HUDEP-2 (cell line): ENCODE data around the gene ALDH8A1.
A peak's percentile ranks its signal among the peaks of the same experiment; 100 is the strongest.

ENCODE experiments used
- DNase-seq, 76 experiments: peaks; one replicate each; lab custom pipeline; 2025; ENCODE audit not compliant: unreplicated experiment in 76 of 76; lab: John Stamatoyannopoulos, UW

The ALDH8A1 gene

DNA sequence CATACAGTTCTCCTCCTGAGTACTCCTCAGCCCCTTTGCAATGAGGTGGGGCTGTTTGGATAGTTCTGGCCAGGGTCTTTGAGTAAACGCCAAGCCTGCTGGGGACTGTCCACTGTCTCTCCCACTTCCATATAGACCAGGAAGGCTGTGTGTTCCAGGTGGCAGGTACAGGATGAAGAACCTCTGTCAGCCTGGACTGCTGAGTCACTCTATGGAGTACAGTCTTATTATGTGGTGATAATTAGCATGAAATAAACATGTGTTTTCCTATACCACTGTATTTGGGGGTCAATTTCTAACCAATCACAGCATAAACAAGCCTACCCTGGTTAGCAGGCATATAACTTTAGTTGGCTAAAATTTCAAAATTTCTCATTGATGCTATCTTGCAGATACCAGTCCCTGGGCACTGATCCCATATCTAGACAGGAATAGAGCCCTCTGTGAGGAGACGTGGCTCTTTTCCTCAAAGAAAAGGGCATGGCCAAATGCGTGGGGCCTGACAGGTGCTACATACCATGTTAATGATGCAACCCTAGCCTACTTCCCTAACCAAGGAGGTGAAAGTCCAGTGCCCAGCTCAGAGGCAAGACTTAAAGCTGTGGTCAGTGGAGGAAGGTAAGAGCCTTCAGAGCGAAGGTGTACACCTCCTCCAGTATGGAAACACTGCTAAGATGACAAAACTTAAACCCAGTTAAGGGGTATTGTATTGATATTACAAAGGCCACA is 4.5 kb upstream of the ALDH8A1 start:
- peak in 2 of 76 experiments; percentile 25 to 29 for DNase-seq

DNA sequence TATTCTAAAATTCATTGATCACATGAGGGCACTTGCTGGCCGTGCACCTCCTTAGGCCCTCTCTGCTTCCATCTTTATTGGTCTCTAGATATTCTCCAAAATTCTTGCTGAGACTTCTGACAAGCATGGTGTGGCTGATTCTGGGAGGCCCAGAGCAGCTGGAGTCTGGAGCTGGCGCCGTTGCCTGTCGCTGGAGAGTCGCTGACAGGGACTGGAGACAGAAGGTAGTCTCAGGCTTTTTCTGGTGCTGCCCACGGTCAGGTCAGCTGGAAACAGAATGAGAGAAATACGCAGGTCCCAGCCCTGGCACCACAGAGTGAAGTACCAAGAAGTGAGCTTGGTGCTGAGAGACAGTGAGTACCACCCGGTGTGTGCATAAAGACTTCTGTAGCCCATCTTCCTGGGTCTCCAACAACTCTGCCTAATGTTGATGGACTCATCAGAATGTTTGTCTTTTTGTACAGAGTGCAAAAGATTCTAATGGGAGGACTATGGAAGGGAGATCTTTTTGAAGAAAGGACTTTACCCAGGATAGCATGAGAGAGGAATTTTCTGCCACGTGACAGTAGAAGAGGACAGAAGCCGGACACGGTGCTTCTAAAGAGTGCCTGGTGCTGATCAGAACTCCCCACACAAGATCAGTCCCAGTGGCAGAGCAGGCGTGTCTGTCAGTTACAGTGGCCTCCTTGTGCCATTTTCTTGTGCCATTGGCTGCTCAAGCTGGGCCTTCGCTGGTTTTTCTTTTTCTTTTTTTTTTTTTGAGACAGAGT is 1.8 kb upstream of the ALDH8A1 start:
- DNase-seq: no peak

DNA sequence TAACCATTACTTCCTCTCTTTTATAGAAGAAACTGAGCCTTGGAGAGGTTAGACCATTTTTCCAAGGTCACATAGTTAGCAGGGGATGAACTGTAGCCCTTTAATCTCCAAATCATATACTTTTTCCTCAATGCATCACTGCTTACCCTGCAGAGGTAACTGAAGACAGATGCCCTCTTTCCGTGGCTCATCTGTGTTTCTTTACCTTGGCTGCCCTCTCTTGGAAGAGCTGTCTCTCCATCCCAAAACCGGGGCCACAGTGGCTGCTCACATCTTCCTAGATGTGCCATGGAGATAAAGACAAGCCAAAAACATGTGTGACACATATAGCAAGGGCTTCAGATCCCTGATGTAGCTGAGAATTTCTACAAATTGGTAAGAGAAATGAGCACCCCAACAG is 581 bp upstream of the ALDH8A1 start:
- DNase-seq: no peak

DNA sequence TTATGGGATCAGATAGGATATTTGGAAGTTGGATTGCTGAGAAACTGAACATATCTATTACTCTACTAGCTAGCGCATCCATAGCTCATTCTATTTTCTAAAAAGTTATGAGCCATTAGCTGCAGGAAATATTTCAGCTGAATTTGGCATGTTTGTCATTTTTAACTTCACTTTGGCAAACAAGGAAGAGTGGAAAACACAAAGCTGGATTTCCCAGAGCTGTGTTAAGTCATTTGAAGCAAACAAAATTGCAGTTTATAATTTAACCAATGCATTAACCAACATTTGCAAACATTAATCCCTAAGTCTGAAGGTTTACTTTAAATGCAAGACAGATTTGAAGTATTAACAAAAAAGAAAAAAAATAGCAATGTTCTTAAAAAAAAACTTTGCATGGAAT is 1.2 kb downstream of the ALDH8A1 start:
- DNase-seq: no peak

DNA sequence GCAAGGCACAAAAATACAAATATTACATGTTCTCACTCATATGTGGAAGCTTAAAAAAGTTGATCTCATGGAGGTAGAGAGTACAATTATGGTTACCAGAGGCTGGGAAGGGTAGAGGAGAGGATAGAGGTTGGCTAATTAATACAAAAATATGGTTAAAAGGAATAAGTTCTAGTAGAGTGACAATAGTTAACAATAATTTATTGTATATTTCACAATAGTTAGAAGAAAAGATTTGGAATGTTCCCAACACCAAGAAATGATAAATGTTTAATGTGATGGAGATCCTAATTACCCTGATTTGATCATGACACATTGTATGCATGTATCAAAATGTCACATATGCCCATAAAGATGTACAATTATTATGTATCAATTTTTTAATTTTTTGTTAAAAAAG is 1.8 kb downstream of the ALDH8A1 start:
- no peak for DNase-seq

DNA sequence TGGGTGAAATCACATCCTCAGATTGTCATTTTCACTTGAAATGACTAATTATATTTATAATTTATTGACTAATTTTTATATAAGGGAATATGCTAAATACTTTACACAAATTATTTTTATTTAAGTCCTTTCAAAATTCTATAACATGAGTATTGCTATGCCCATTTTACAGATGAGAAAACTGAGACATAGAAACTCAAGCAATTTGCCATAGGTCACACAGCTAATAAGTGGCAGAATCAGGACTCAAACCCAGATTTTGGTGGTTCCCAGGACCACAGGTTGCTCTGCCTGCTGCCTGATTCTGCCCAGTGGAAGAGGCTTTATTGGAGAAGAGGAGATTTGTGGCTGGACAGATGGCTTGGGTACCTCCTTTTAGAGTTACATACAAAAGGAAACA is 4.9 kb downstream of the ALDH8A1 start:
- no peak for DNase-seq

DNA sequence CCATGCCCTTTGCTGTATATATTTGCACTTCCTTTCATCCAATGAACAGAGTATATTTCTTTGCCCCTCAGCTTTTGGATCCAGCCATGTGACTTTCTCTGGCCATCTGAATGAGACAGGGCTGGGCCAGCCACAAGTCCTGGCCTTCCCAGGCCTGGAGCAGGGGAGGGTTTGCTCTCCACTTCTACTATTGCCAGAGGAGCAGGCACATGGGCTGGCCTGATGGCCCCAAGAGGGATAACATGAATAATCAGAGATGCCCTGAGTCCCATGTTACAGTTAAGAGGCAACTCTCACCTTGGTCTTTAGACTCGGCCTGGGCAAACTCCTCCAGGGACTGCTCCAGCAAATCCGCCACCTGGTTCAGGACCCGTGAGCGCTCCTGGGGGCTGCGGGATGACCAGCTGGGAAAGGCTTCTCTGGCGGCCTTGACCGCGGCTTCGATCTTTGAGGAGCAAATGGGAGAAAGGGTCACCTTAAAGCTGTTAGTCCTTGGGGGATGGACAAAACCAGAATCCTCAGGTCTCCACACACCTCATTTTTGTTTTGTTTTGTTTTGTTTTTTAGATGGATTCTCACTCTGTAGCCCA is 6.3 kb downstream of the ALDH8A1 start:
- DNase-seq: no peak

DNA sequence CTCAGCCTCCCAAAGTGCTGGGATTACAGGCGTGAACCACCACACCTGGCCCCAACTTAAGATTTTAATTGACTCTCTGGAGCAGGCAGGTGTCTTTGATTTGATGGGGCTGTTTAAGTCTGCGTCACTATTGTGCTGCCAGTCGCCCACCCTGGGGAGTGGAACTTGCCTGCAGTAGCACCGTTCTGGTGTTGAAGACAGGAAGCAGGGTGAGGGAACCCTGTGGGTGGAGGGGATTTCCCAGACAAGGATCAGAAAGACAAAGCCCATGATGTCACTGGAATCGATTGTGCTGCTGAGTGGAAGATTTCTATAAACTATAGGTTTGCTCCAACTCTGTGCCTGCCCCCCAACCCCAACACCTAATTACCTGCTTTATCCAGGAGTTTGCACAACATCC is 11.0 kb downstream of the ALDH8A1 start:
- DNase-seq: no peak

DNA sequence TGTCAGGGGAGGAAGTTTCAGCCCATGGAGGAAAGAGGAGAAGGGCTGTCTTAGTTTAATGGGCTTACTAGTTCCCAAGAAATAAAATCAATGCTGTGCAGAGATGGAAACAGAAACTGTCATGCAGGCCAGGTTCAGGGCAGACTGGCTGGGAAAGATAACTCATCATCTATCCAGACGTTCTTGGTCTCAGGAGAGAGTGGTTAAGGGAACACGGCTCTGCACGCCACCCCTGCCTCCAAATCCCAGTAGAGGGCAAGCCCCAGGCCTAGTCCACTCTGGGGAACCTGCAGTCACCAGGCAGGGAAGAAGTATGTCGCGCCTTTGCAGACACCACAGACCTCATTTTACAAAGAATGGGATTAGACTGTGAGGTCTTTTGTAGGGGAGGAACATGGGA is 12.5 kb downstream of the ALDH8A1 start:
- DNase-seq: no peak

DNA sequence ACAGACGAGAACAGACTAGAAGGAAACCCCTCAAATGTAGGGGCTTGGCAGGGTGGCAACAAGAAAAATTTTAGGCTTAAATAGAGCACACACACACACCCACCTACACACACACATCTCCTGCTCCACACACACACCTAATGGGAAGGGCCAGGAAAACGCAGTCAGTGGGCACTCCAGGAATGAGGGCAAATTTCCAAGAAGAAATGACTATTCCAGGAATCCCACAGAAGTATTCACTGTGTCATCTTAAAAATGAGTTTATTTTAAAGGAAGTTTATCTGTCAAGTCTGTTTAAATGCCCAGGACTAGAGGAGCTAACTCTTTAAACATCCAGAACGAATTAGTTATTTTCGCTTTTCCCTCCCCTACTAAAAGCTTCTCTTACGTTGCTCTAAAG is 13.0 kb downstream of the ALDH8A1 start:
- no peak for DNase-seq

DNA sequence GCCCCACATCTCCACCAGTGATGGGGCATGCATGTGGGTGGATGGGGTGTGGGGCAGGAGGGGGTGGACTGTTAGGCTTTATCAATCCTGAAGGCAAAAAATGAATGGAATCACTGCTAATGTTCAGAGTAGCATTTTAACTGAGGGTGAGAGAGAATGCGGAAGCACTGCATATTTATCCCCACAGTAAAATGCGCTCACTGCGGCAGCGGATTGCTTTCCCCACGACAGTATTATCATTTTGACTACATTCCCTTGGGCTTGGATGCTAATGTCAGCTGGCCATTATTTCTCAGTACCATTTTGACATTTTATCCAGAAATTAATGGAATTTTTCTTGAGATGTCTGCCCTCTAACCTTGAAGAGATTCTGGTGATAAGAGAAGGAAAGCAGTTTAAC is 13.4 kb downstream of the ALDH8A1 start:
- DNase-seq: no peak

DNA sequence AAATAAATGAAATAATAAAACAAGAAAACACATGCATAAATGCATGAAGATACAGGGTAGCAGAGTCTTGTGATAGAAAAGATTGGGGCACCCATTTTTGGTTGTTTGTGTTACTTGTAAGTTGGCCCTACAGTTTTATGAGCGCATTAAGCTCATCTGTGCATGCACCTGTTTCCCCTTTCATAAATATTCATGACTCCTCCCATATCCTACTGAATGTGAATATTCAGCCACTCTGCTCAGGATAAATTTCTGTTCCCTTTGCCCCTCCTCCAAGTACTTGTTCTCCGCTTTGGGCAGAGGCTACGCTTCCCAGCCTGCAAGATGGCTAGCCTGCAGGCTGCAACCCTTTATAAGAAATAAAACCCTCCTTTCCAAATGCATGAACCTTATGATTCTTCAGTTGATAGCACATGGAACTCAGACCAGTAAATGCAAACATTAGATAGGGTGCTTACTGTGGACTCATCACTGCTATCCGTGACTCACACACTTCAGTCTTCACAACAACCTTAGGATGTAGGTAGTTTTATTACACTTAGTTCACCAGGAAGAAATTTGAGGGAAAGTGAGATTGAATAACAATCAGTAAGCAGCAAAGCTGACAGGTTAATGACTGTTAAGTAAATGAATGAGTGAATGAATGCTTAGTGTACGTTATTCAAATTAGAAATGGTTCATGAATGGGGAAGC is 15.0 kb downstream of the ALDH8A1 start:
- no peak for DNase-seq

DNA sequence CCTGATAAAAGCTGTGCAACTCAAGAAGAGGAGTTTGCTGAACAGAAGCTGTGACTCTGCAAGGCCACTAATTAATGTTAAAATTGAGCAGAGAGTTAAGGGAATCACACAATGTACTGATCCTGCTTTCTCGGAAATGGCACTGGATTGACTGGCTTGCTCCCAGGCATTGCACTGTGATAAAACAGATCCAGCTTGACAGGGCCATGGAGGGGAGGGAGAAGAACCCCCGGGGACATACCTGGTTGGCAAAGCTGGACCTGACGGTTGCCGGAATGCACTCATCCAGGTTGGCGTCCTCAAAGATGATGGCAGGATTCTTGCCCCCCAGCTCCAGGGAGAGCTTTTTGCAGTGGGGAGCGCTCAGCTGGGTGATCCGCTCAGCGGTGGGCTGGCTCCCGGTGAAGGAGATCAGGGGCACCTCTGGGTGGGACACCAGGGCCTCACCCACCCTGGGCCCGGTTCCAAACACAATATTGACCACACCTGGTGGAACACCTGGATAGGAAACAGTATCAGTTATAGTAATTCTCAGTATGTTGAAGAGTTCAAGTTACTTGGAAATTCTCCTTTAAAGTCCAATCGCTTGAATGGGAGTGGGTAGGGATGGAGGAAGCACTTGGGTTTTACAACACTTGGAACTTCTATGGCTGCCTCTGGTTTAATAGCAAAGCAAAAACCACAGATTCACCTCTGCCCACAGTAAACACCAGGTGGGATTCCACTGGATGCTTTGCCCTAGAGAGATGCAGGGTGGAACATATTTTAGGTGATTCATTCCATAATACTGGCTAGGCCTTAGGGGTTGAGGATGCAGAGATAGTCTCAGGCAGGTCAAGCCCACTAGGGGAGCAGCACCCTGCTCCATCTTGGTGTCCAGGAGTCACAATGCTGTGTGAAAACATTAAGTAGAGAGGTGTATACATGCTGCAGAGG is 17.1 kb downstream of the ALDH8A1 start:
- DNase-seq: no peak

DNA sequence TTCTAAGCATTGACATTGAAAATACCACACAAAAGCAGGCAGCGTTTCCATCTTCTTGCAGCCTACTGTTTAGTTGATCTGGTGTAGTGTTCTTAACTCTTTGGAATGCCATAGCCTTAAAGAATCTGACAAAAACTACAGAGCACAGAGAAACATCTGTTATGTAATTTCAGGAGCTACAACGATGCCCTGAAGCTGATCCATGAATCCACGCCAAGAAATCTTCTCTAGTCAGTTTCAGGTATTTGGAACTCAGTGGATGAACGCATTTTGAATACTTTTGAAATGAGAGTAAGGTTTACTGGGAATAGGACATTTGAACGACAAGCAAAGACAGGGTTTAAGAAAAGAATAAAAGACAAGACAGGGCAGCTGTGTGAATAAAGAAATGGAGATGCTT is 17.8 kb downstream of the ALDH8A1 start:
- DNase-seq: no peak

DNA sequence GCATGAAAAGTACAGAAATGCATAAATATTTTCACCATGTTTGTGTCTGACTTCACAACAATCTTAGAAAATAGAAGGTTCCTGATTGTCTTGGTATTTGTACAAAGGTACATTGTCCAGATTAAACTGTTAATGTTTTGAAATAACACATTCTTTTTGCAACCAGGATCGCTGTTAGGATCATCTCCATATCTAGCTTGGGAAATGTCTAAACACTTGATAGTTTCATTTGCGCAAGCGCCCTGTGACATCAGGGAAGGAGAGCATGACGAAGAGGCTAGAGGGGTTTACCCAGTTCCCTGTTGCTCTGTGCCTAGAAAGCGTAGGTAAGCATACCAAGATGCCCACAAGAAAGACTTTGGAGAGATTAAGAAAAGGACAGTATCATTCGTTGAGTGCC is 19.4 kb downstream of the ALDH8A1 start:
- DNase-seq: no peak

DNA sequence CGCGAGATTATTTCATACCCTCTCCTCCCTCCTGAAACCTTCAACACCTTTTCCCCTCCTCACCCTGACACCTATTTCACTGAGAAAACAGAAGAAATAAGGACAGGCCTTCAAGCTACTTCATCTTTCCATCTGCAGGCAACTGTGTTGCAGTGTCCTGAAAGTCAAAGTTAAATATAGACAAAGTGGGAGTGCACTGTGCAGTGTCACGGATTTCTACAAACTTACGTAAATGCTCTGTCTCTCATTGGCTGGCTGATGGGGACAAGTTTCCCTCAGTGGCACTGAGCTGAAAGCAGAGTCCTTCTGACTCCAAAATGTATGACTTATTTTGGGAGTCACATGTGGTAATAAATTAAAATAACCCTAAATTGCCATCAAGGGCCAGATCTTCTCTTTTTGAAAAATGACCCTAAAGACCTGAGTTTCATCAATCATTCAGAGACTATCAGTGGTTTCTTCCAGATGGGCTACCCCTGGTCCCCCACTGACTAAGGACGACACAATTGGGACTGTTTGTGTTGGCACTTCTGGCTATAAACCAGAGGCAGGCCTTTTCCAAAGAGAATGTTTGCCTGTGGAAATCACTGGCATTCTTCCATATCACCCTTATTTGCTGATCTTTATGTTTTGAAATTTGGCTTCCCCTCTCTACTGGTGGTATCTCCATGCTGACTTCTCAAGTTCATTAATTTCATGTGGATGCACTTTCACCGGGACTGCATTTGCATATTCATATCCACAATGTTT is 21.6 kb downstream of the ALDH8A1 start:
- no peak for DNase-seq

DNA sequence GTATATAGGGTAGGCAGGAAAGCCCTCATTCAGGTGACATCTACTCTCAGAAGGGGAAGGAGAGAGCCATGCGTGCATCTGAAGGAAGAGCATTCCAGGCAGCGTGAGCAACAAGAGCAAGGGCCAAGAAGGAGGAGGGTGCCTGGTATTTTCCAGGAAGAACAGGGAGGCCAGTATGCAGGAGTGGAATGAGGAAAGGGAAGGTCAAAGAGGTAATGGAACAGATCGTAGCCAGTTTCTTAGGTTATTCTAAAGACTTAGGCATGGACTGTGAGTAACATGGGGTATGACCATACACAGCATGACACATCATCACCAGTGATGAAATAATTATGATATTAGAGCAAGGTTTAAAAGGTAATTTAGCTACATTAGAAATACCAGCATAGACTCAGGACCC is 24.1 kb downstream of the ALDH8A1 start:
- DNase-seq: no peak

DNA sequence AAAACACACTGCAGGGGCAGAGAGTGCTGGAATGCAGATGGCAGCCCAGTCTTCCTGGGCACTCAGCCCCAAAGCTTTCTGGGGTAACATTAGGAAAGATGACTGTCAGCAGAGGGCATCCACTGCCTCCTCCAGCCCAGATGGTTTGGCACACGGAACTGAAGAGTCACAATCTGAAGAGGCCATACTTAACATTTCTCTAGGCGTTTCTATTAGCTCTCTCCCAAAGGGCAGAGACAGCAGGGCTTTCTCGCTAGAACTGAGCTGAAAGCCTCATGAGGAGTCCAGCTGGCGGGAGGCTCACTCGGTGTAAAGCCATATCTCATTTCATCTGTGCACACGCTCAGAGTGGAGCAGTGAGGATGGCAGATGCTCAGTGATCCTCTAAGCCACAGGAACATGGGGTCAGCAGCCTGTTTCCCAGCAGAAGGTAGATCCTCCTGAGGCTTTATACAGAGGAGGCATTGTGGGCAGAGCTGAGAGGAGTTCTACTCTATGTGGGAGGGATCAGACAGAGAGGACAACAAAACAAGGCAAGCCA is 28.1 kb downstream of the ALDH8A1 start:
- no peak for DNase-seq

DNA sequence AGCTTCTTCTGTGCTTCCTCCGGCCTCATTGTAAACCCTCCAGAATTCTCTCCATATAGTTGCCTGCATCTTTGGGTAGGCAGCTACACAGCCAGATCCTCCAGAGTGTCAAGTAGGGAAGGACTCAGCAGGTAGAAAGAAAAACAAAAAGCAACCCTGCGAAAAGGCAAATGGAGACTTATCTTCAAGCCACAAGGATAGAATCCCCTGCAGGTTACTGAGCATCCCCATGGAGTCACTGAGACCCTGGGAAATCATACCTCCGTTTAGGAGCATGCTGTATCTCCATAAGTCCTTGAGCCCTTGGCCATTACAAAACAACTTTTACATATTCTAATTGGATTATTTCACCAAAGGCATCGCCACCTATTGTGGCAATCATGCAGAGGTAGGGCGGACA is 28.6 kb downstream of the ALDH8A1 start:
- no peak for DNase-seq
